H1 (cell line): ENCODE results near the gene LY86. TPM values are rescaled to one million over a fixed set of nuclear protein-coding genes. Genes with fewer than 3 reads are reported as not detected.

Experiments used
- BACH1 ChIP-seq: IDR thresholded peaks from 2 replicates; pipeline ENCODE4 v1.6.1; 2012; ENCODE audit warnings: low read length, improper control_type of control experiment
- CHD7 ChIP-seq: fragments of 300-600 bp; sonication (generic); IDR thresholded peaks from 2 replicates; pipeline ENCODE4 v1.7.1; 2012; ENCODE audit warnings: low read length, moderate library complexity, mild to moderate bottlenecking, inconsistent platforms; ENCODE audit not compliant: insufficient replicate concordance
- MAFK ChIP-seq: IDR thresholded peaks from 2 replicates; pipeline ENCODE4 v1.6.1; 2012; ENCODE audit warnings: low read depth, mild to moderate bottlenecking, improper control_type of control experiment, low read length
- PHF8 ChIP-seq: fragments of 200-600 bp; sonication (generic); conservative IDR thresholded peaks from 2 replicates; pipeline ENCODE4 v1.7.1; 2012; ENCODE audit warnings: low read depth, mild to moderate bottlenecking, inconsistent platforms, low read length, moderate library complexity
- POLR2AphosphoS5 ChIP-seq: IDR thresholded peaks from 2 replicates; pipeline ENCODE4 v1.6.1; 2011; ENCODE audit warnings: low read depth, low read length
- RXRA ChIP-seq: IDR thresholded peaks from 2 replicates; pipeline ENCODE4 v1.6.1; 2011; ENCODE audit warnings: low read depth, mild to moderate bottlenecking, low read length, moderate library complexity; ENCODE audit not compliant: insufficient read depth
- SAP30 ChIP-seq: fragments of 300-600 bp; sonication (generic); IDR thresholded peaks from 2 replicates; pipeline ENCODE4 v1.7.1; 2012; ENCODE audit warnings: low read length, moderate library complexity, mild to moderate bottlenecking, inconsistent platforms; ENCODE audit not compliant: insufficient read depth, insufficient replicate concordance
- SIN3A ChIP-seq, 2 experiments: IDR thresholded peaks in 1 of 2; conservative IDR thresholded peaks in 1 of 2; 2 replicates each; pipeline ENCODE4 v1.6.1; 2011 to 2012; ENCODE audit warnings: low read length in 2 of 2, improper control_type of control experiment in 1 of 2, low read depth in 1 of 2, mild to moderate bottlenecking in 1 of 2
- SIX5 ChIP-seq: IDR thresholded peaks from 2 replicates; pipeline ENCODE4 v1.6.1; 2011; ENCODE audit warnings: mild to moderate bottlenecking, low read depth, low read length
- SP2 ChIP-seq: IDR thresholded peaks from 2 replicates; pipeline ENCODE4 v1.6.1; 2012; ENCODE audit warnings: mild to moderate bottlenecking, low read length, inconsistent platforms
- SUZ12 ChIP-seq: fragments of 200-600 bp; sonication (generic); IDR thresholded peaks from 2 replicates; pipeline ENCODE4 v1.6.1; 2012; ENCODE audit warnings: mild to moderate bottlenecking, inconsistent platforms, low read length, moderate library complexity, mixed read lengths
- TBP ChIP-seq: IDR thresholded peaks from 2 replicates; pipeline ENCODE4 v1.6.1; 2011; ENCODE audit warnings: low read depth, low read length, improper control_type of control experiment
- YY1 ChIP-seq: IDR thresholded peaks from 2 replicates; pipeline ENCODE4 v1.6.1; 2011; ENCODE audit warnings: low read depth, mild to moderate bottlenecking, low read length
- polyA plus RNA-seq, 7 experiments: library from polyadenylated mRNA; depleted of rRNA in 3 of 7; stranded (reverse) in 5 of 7; unstranded in 2 of 7; fragments of >200 nt in 5 of 7; fragments of 200-250 nt in 2 of 7; gene quantifications; 1 replicate in 5 of 7; 2 replicates in 1 of 7; 4 replicates in 1 of 7; pipeline versions ENCODE4 v1.2.1 to v1.2.3, GENCODE V29; 2011 to 2013; ENCODE audit warnings: missing spikeins in 2 of 7, mixed read lengths in 2 of 7
- total RNA-seq: library from RNA; stranded (reverse); fragmentation: NEBNext Ultra II Directional; extraction: Animal tissue kit (Norgen Biotek cat#: 25700); gene quantifications from 2 replicates; pipeline ENCODE4 v1.2.1, GENCODE V29; 2021

The LY86 gene
- total and polyA plus RNA-seq, 2 of the 8 experiments (the other 6 are each of a cell fraction or from before 2014, with no cell fraction given): not detected

GRCh38 chr6:6701864-6702263 lies 113.3 kb downstream of the LY86 start (continued):
- TF ChIP-seq CHD7 (no peak), SIX5 (no peak), RXRA (no peak), BACH1 (no peak), SP2 (no peak), SUZ12 (no peak), TBP (no peak), MAFK (no peak), SAP30 (no peak), YY1 (no peak), SIN3A (conservative IDR thresholded peaks at IDR 0.05 in 1 of 2, IDR thresholded peaks at IDR 0.05 in 1 of 2; ENCODE audit: low read depth in 1 of 2, low read length in 2 of 2) (no peak), PHF8 (no peak), POLR2AphosphoS5 (no peak)
